Activated T-cell treated with anti-CD3 and anti-CD28 coated beads, Interleukin-2, amount 50 U/mL, for 24 hours (primary cell): Measurements from ENCODE around the gene SLC38A3.

Source experiments
- DNase-seq: peaks from one replicate; pipeline ENCODE4 v3.0.0-alpha.2; 2020
- H3K27ac Mint-ChIP-seq: 2 replicates; pipeline ENCODE4 v1.8.0; 2020; ENCODE audit warnings: mild to moderate bottlenecking, mixed read lengths
- H3K27me3 Mint-ChIP-seq: 2 replicates; pipeline ENCODE4 v1.8.0; 2020; ENCODE audit warnings: mixed read lengths
- H3K36me3 Mint-ChIP-seq: 2 replicates; pipeline ENCODE4 v1.8.0; 2020; ENCODE audit warnings: low read depth, mixed read lengths
- H3K4me1 Mint-ChIP-seq: 2 replicates; pipeline ENCODE4 v1.8.0; 2020; ENCODE audit warnings: low read depth, mixed read lengths
- H3K4me3 Mint-ChIP-seq: 2 replicates; pipeline ENCODE4 v1.8.0; 2020; ENCODE audit warnings: mild to moderate bottlenecking, moderate library complexity, mixed read lengths
- H3K9me3 Mint-ChIP-seq: 2 replicates; pipeline ENCODE4 v1.8.0; 2020; ENCODE audit warnings: mixed read lengths

SLC38A3 gene

GRCh38 chr3:50204804-50205412, at the start of gene SLC38A3:
Gene SLC38A3 (plus strand): TSS chr3:50205271. CDS start chr3:50214200, 8,929 bp downstream.
- H3K27ac Mint-ChIP-seq: no peak within 1 kb of the TSS
- H3K4me3 Mint-ChIP-seq: peak within 1 kb of the TSS; percentile 15
- no peaks in the 10 kb centered on the region for H3K4me1 Mint-ChIP-seq
- H3K27me3 Mint-ChIP-seq: peaks cover 58% of the 10 kb centered on the region
- no peaks in the 10 kb centered on the region for H3K36me3 Mint-ChIP-seq
- DNase-seq: no peak
- H3K9me3 Mint-ChIP-seq: no peaks in the 10 kb centered on the region

GRCh38 chr3:50155491-50155878, 49.6 kb upstream of the SLC38A3 start:
- Mint-ChIP-seq H3K4me1 (peaks cover 9% of the 10 kb centered on the region), H3K36me3 (no peaks in the 10 kb centered on the region), H3K27me3 (peaks cover 44% of the 10 kb centered on the region)

GRCh38 chr3:50155891-50156290, 49.2 kb upstream of the SLC38A3 start:
- peak overlapping the region; percentile 57 for H3K4me3 Mint-ChIP-seq
- H3K9me3 Mint-ChIP-seq: no peaks in the 10 kb centered on the region
- no peaks in the 10 kb centered on the region for H3K36me3 Mint-ChIP-seq
- H3K27me3 Mint-ChIP-seq: peaks cover 44% of the 10 kb centered on the region
- no peak for DNase-seq
- H3K27ac Mint-ChIP-seq: no peak overlapping the region
- peaks cover 9% of the 10 kb centered on the region for H3K4me1 Mint-ChIP-seq

More at GRCh38 chr3:50155491-50155878, 49.6 kb upstream of the SLC38A3 start:
- Mint-ChIP-seq H3K9me3 (no peaks in the 10 kb centered on the region), H3K4me3 (peak overlapping the region; percentile 57), H3K27ac (no peak overlapping the region)
- no peak for DNase-seq

GRCh38 chr3:50156549-50157493, 48.2 kb upstream of the SLC38A3 start:
- Mint-ChIP-seq H3K9me3 (no peaks in the 10 kb centered on the region), H3K4me1 (peaks cover 9% of the 10 kb centered on the region), H3K36me3 (no peaks in the 10 kb centered on the region), H3K27ac (no peak overlapping the region), H3K4me3 (no peak overlapping the region), H3K27me3 (peaks cover 44% of the 10 kb centered on the region)
- DNase-seq: no peak

GRCh38 chr3:50157827-50158529, 47.1 kb upstream of the SLC38A3 start:
- peaks cover 9% of the 10 kb centered on the region for H3K4me1 Mint-ChIP-seq
- H3K27ac Mint-ChIP-seq: no peak overlapping the region
- no peaks in the 10 kb centered on the region for H3K9me3 Mint-ChIP-seq
- H3K36me3 Mint-ChIP-seq: no peaks in the 10 kb centered on the region
- DNase-seq: no peak
- H3K27me3 Mint-ChIP-seq: peaks cover 42% of the 10 kb centered on the region
- H3K4me3 Mint-ChIP-seq: no peak overlapping the region

- no peaks in the 10 kb centered on the region for H3K36me3 Mint-ChIP-seq
- no peaks in the 10 kb centered on the region for H3K9me3 Mint-ChIP-seq
- H3K4me1 Mint-ChIP-seq: peaks cover 9% of the 10 kb centered on the region
- H3K27ac Mint-ChIP-seq: no peak overlapping the region
- H3K4me3 Mint-ChIP-seq: no peak overlapping the region
- H3K27me3 Mint-ChIP-seq: peaks cover 35% of the 10 kb centered on the region
- no peak for DNase-seq
Observed at GRCh38 chr3:50158530-50159146, 46.4 kb upstream of the SLC38A3 start.

- Mint-ChIP-seq H3K36me3 (no peaks in the 10 kb centered on the region), H3K4me1 (peaks cover 5% of the 10 kb centered on the region), H3K4me3 (no peak overlapping the region), H3K27ac (no peak overlapping the region), H3K9me3 (no peaks in the 10 kb centered on the region), H3K27me3 (peaks cover 25% of the 10 kb centered on the region)
- DNase-seq: no peak
Observed at GRCh38 chr3:50160561-50160983, 44.5 kb upstream of the SLC38A3 start.

- Mint-ChIP-seq H3K9me3 (no peaks in the 10 kb centered on the region), H3K4me1 (no peaks in the 10 kb centered on the region), H3K4me3 (no peak overlapping the region), H3K27me3 (peaks cover 18% of the 10 kb centered on the region), H3K27ac (no peak overlapping the region), H3K36me3 (no peaks in the 10 kb centered on the region)
- DNase-seq: no peak
Observed at GRCh38 chr3:50161320-50161719, 43.8 kb upstream of the SLC38A3 start.

- no peak overlapping the region for H3K27ac Mint-ChIP-seq
- H3K36me3 Mint-ChIP-seq: no peaks in the 10 kb centered on the region
- no peak overlapping the region for H3K4me3 Mint-ChIP-seq
- no peaks in the 10 kb centered on the region for H3K4me1 Mint-ChIP-seq
- no peaks in the 10 kb centered on the region for H3K9me3 Mint-ChIP-seq
- no peak for DNase-seq
- peaks cover 9% of the 10 kb centered on the region for H3K27me3 Mint-ChIP-seq
Observed at GRCh38 chr3:50162034-50162883, 42.8 kb upstream of the SLC38A3 start.

GRCh38 chr3:50163572-50164455, 41.3 kb upstream of the SLC38A3 start:
- Mint-ChIP-seq H3K27ac (no peak overlapping the region), H3K4me3 (no peak overlapping the region), H3K9me3 (no peaks in the 10 kb centered on the region), H3K27me3 (no peaks in the 10 kb centered on the region), H3K4me1 (no peaks in the 10 kb centered on the region), H3K36me3 (no peaks in the 10 kb centered on the region)
- DNase-seq: no peak

GRCh38 chr3:50164481-50164880, 40.6 kb upstream of the SLC38A3 start:
- Mint-ChIP-seq H3K4me1 (no peaks in the 10 kb centered on the region), H3K27me3 (no peaks in the 10 kb centered on the region), H3K36me3 (no peaks in the 10 kb centered on the region), H3K4me3 (no peak overlapping the region), H3K27ac (no peak overlapping the region), H3K9me3 (no peaks in the 10 kb centered on the region)
- DNase-seq: no peak

- no peak for DNase-seq
- H3K36me3 Mint-ChIP-seq: no peaks in the 10 kb centered on the region
- no peak overlapping the region for H3K4me3 Mint-ChIP-seq
- no peaks in the 10 kb centered on the region for H3K9me3 Mint-ChIP-seq
- H3K4me1 Mint-ChIP-seq: no peaks in the 10 kb centered on the region
- no peak overlapping the region for H3K27ac Mint-ChIP-seq
- H3K27me3 Mint-ChIP-seq: no peaks in the 10 kb centered on the region
Observed at GRCh38 chr3:50164984-50165909, 39.8 kb upstream of the SLC38A3 start.
